ENCODE data around the gene LRRC70.
A peak's percentile ranks its signal among the peaks of the same experiment; 100 is the strongest.

LRRC70 gene

DNA sequence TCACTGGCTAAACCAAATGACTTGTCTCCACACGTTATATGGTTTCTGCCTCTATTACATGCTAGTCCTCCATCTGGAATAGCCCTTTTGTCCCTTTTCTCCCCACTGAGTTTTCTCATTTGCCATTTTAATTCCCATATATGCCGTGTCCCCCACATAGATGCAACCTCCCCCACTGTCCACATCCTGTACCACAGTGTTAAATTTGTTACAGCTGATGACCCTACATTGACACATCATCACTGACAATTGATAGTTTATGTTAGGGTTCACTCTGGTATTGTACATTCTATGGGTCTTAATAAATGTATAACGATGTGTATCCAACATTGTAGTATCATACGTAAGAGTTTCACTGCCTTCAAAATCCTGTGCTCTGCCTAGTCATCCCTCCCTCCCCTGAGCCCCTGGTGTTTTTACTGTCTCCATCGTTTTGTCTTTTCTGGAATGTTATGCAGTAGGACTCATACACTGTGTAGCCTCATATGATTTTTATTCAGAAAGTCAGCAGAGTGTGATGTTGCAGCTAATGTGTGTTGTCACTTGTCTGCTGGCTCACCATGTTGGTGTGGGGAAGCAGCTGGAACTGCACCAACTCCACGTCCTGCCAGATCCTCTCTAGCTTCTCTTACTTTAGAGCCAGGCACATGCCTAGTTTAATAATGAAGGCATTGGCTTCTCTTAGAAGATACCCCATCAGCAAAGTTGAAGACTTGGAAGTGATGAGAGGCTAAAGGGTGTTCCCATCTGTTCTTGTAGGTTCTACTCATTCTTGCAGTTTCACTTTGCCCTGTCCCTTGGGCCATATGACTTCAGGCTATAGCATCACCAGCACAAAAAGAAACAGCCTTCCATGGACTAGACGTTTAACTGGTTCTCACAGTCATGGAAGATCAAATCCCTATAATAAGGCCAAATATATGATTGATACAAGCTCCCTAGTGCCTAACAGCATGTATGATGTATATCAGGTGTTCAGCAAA, 30.2 kb downstream of the LRRC70 start:
- no peak overlapping the region for H3K4me3 ChIP-seq (ENCODE audit: low read depth, low read length)
- no peak for DNase-seq
- TF ChIP-seq, protein P1, sequence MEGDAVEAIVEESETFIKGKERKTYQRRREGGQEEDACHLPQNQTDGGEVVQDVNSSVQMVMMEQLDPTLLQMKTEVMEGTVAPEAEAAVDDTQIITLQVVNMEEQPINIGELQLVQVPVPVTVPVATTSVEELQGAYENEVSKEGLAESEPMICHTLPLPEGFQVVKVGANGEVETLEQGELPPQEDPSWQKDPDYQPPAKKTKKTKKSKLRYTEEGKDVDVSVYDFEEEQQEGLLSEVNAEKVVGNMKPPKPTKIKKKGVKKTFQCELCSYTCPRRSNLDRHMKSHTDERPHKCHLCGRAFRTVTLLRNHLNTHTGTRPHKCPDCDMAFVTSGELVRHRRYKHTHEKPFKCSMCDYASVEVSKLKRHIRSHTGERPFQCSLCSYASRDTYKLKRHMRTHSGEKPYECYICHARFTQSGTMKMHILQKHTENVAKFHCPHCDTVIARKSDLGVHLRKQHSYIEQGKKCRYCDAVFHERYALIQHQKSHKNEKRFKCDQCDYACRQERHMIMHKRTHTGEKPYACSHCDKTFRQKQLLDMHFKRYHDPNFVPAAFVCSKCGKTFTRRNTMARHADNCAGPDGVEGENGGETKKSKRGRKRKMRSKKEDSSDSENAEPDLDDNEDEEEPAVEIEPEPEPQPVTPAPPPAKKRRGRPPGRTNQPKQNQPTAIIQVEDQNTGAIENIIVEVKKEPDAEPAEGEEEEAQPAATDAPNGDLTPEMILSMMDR (IDR thresholded peaks at IDR 0.05; ENCODE audit: low read depth, low read length), result no peak
- no peaks in the 10 kb centered on the region for H3K4me1 ChIP-seq
- H3K27me3 ChIP-seq, result no peaks in the 10 kb centered on the region
- H3K9me3 ChIP-seq, result no peaks in the 10 kb centered on the region
- H3K36me3 ChIP-seq, result peaks cover 7% of the 10 kb centered on the region

DNA sequence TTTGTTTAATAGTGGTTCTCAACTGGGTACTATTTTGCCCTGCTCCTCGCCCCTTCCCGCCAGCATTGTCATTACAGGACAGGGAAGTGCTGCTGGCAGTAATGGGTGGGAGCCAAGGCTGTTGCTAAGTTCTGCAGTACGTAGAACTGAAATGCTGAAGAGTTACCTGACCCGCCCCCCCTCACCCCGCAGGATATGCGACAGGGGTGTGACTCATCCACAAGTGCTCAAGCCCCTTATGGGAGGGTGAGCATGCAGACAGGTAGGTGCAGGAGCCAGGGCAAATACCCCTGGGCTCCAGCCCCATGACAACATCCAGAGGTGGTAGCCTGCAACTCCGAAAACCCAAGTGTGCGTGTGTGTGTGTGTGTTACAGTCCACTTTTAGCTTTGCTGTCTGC, 35.7 kb downstream of the LRRC70 start:
- no peaks in the 10 kb centered on the region; the same call in 1 of the 2 replicates for H3K36me3 ChIP-seq
- H3K27me3 ChIP-seq, result no peaks in the 10 kb centered on the region
- no peaks in the 10 kb centered on the region for H3K4me1 ChIP-seq
- no peaks in the 10 kb centered on the region for H3K9me3 ChIP-seq
- TF ChIP-seq, protein P1 (IDR thresholded peaks at IDR 0.05; ENCODE audit: low read depth, low read length), result no peak
- no peak overlapping the region for H3K4me3 ChIP-seq (ENCODE audit: low read depth, low read length)
- no peak for DNase-seq

DNA sequence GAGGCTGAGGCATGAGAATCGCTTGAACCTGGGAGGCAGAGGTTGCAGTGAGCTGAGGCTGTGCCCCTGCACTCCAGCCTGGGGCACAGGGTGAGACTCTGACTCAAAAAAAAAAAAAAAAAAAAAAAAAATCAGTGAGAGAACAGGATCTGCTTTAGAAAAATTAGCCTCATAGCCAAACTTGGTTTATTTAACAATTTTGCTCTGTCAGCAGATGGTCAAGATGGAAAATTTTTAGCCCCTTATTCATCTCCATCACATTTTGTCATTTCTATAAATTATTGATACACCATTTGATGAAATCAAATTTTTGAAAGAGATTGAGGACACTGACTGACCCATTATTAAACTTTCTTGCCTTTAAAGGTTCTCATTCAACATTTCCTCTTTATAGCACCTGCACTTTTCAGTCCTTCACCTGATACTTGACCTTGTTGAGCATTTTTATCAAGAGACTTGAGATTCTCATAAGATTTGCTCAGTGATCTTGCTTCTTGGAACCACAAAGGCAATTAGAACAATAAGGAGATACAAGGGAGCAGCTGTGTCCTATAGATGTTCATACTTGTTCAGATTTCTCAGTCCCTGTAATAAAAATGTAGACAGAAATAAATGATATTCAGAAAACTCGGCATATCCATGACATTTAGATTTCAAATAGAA, 38.1 kb downstream of the LRRC70 start:
- DNase-seq, result no peak
- no peaks in the 10 kb centered on the region for H3K4me1 ChIP-seq
- H3K9me3 ChIP-seq, result no peaks in the 10 kb centered on the region
- no peak overlapping the region for H3K4me3 ChIP-seq (ENCODE audit: low read depth, low read length)
- H3K36me3 ChIP-seq, result no peaks in the 10 kb centered on the region
- no peaks in the 10 kb centered on the region for H3K27me3 ChIP-seq
- TF ChIP-seq, protein P1 (IDR thresholded peaks at IDR 0.05; ENCODE audit: low read depth, low read length), result no peak

DNA sequence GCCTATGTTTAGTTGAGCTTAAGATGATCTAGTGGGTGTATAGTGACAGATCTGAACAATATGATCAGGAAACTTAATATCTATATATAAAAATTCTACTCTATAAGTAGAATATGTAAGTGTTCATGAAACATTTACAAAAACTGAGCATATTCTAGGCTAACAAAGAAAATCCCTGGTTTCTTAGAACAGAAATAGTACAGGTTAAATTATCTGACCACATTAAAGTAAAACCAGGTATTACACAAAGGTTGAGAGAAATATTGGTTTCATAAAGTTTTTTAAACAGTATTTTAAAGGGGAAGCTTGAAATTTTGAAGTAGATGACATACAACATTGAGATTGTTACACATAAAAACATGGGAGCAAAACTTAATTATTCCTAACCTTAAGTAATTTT, 39.3 kb downstream of the LRRC70 start:
- no peaks in the 10 kb centered on the region for H3K27me3 ChIP-seq
- H3K36me3 ChIP-seq, result no peaks in the 10 kb centered on the region
- no peak for DNase-seq
- no peak overlapping the region for H3K4me3 ChIP-seq (ENCODE audit: low read depth, low read length)
- TF ChIP-seq, protein P1 (IDR thresholded peaks at IDR 0.05; ENCODE audit: low read depth, low read length), result no peak
- no peaks in the 10 kb centered on the region for H3K4me1 ChIP-seq
- H3K9me3 ChIP-seq, result no peaks in the 10 kb centered on the region

DNA sequence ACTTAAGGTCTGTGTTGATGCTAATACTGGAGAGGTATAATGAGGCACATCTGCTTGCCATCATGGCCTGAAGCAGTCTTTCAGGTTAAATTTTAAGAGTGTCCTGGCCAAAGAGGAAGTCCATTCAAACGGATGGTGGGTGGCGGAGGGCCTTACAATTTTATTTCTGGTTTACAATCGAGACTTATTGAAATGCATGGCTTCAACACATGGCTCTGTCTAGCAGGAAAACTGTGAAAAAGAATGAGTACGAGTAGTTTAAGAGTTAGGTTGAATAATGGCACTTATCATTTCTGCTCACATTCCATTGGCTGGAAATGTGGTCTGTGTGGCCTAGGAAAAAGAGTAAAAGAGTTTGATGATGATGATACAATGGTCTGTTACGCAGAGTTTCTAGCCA, 42.1 kb downstream of the LRRC70 start:
- TF ChIP-seq, protein P1 (IDR thresholded peaks at IDR 0.05; ENCODE audit: low read depth, low read length), result no peak
- Histone ChIP-seq H3K27me3 (no peaks in the 10 kb centered on the region), H3K9me3 (no peaks in the 10 kb centered on the region), H3K36me3 (no peaks in the 10 kb centered on the region), H3K4me1 (no peaks in the 10 kb centered on the region), H3K4me3 (ENCODE audit: low read depth, low read length) (no peak overlapping the region)
- DNase-seq, result no peak

DNA sequence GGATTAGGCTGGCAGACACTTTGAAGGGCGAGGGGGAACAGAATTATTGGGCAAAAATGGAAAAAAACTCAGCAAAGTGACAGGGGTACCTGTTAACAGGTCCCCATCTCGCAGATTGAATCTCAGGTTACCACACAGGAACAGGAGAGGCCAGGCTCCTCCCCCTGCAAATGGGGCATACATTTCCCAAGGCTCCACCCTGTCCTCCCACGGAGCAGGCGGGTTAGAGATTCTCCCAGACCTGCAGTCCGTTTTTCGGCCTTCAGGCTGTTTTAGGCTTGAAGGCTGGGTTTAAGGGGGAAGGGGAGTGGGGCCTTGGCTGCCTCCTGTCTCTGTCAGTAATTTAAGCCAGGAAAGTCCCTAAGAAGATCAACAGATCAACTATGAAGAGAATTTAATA, 42.7 kb downstream of the LRRC70 start:
- DNase-seq, result peak; percentile 13
- TF ChIP-seq, protein P1 (IDR thresholded peaks at IDR 0.05; ENCODE audit: low read depth, low read length), result no peak
- Histone ChIP-seq H3K9me3 (no peaks in the 10 kb centered on the region), H3K4me3 (ENCODE audit: low read depth, low read length) (no peak overlapping the region), H3K36me3 (no peaks in the 10 kb centered on the region), H3K4me1 (no peaks in the 10 kb centered on the region), H3K27me3 (no peaks in the 10 kb centered on the region)

Data from BE2C (cell line).